Vagina (tissue), 2 donors: ENCODE measurements around the gene NFATC2. TPM values are rescaled to one million over a fixed set of nuclear protein-coding genes. Genes with fewer than 3 reads are reported as not detected.

Source experiments
- DNase-seq, 2 donors: peaks; one replicate each; pipeline ENCODE4 v3.0.0-alpha.2; 2017; ENCODE audit errors: extremely low spot score in 2 of 2
- H3K27ac ChIP-seq: fragments of 200-600 bp; sonication (generic); one replicate; pipeline ENCODE4 v1.5.1; 2019
- H3K27me3 ChIP-seq: fragments of 200-600 bp; sonication (generic); one replicate; pipeline ENCODE4 v1.5.1; 2019
- H3K36me3 ChIP-seq, 2 donors: fragments of 200-600 bp; sonication (generic); one replicate each; pipeline ENCODE4 v1.5.1; 2017 to 2019
- H3K4me1 ChIP-seq: fragments of 200-600 bp; sonication (generic); one replicate; pipeline ENCODE4 v1.5.1; 2019
- H3K4me3 ChIP-seq, 2 donors: fragments of 200-600 bp; sonication (generic); 1 replicate in 1 of 2; 2 replicates in 1 of 2; pipeline ENCODE4 v1.5.1; 2016 to 2019
- H3K9me3 ChIP-seq: fragments of 200-600 bp; sonication (generic); one replicate; pipeline ENCODE4 v1.5.1; 2019
- POLR2A ChIP-seq, 2 donors: fragments of 450-650 bp; IDR thresholded peaks; one replicate each; pipeline ENCODE4 v1.6.1; 2017; ENCODE audit warnings: antibody characterized with exemption in 2 of 2, mild to moderate bottlenecking in 2 of 2, moderate library complexity in 2 of 2
- POLR2AphosphoS5 ChIP-seq, 2 donors: sonication (generic); formaldehyde crosslinking; IDR thresholded peaks; one replicate each; pipeline ENCODE4 v1.9.0; 2017; ENCODE audit warnings: antibody characterized with exemption in 2 of 2, mild to moderate bottlenecking in 2 of 2, low read depth in 1 of 2; ENCODE audit not compliant: insufficient read depth in 1 of 2
- intact Hi-C: fragments of 100-400 bp; cut with DNase I; formaldehyde crosslinking; loops from one replicate; pipeline ENCODE4 v1.15.1; 2023
- total RNA-seq: library from RNA; depleted of rRNA; stranded (reverse); fragments of >200 nt; gene quantifications from one replicate; pipeline ENCODE4 v1.2.3, GENCODE V29; 2016
- TF ChIP-seq, protein P1 (sequence below), 3 experiments: fragments of 450-650 bp in 2 of 3; fragments of 200-600 bp in 1 of 3; sonication (generic) in 1 of 3; IDR thresholded peaks; one replicate each; pipeline ENCODE4 v1.5.1; 2017 to 2019; ENCODE audit warnings: antibody characterized with exemption in 3 of 3, mild to moderate bottlenecking in 2 of 3, moderate library complexity in 2 of 3

NFATC2 gene
- total RNA-seq, 1 donor from 2014 or later = 7.4 TPM

DNA sequence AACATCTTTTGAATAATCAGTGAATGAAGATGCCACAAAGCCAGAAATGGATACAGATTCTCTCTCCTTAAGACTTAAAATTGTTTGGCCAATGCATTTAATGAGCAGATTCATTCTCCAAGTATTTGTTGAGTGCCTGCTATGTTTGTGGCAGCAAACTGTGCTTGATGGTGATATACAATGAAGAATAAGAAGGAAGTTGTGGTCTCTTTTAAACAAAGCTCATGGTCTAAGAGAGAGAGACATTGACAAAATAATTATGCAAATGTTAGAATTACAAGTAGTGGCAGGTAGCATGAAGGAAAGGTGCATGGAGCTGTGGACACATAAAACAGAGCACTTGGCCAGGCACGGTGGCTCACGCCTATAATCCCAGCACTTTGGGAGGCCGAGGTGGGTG lies 28.3 kb downstream of the NFATC2 start:
- Histone ChIP-seq H3K9me3 (no peaks in the 10 kb centered on the region), H3K4me3 (no peak overlapping the region), H3K36me3 (peaks cover 0 to 5% of the 10 kb centered on the region in 2 donors), H3K27me3 (no peaks in the 10 kb centered on the region), H3K27ac (no peak overlapping the region), H3K4me1 (no peaks in the 10 kb centered on the region)
- TF ChIP-seq POLR2A (IDR thresholded peaks at IDR 0.05) (no peak), POLR2AphosphoS5 (IDR thresholded peaks at IDR 0.05; ENCODE audit: insufficient read depth in 1 of 2, low read depth in 1 of 2) (no peak)
- TF ChIP-seq, protein P1, sequence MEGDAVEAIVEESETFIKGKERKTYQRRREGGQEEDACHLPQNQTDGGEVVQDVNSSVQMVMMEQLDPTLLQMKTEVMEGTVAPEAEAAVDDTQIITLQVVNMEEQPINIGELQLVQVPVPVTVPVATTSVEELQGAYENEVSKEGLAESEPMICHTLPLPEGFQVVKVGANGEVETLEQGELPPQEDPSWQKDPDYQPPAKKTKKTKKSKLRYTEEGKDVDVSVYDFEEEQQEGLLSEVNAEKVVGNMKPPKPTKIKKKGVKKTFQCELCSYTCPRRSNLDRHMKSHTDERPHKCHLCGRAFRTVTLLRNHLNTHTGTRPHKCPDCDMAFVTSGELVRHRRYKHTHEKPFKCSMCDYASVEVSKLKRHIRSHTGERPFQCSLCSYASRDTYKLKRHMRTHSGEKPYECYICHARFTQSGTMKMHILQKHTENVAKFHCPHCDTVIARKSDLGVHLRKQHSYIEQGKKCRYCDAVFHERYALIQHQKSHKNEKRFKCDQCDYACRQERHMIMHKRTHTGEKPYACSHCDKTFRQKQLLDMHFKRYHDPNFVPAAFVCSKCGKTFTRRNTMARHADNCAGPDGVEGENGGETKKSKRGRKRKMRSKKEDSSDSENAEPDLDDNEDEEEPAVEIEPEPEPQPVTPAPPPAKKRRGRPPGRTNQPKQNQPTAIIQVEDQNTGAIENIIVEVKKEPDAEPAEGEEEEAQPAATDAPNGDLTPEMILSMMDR (IDR thresholded peaks at IDR 0.05) = no peak
- intact Hi-C loops = no loop called here
- no peak for DNase-seq

DNA sequence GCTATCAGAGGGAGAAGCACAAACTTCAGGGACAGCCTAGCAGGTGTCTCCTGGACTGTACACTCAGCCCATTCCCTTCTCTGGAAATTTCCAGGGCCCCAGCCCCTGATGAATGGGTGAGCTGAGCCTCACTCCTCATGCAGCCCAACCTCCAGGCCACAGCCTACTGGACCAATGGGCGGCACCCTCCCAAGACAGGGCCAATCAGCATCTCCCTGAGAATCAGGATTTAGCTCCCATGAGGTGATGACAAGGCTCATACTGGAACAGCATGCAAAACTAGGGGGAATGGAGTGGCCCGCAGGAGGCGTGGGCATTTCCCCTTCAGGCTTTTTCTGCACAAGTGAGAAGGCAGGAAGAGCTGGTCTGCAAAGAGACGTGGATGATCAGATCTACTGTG lies 29.0 kb downstream of the NFATC2 start:
- H3K27me3 ChIP-seq = no peaks in the 10 kb centered on the region
- intact Hi-C loops = no loop called here
- H3K4me1 ChIP-seq = no peaks in the 10 kb centered on the region
- peaks cover 0 to 5% of the 10 kb centered on the region in 2 donors for H3K36me3 ChIP-seq
- DNase-seq = no peak
- TF ChIP-seq POLR2AphosphoS5 (IDR thresholded peaks at IDR 0.05; ENCODE audit: insufficient read depth in 1 of 2, low read depth in 1 of 2) (no peak), POLR2A (IDR thresholded peaks at IDR 0.05) (no peak)
- TF ChIP-seq, protein P1 (IDR thresholded peaks at IDR 0.05) = no peak
- H3K4me3 ChIP-seq = no peak overlapping the region
- no peaks in the 10 kb centered on the region for H3K9me3 ChIP-seq
- H3K27ac ChIP-seq = no peak overlapping the region

DNA sequence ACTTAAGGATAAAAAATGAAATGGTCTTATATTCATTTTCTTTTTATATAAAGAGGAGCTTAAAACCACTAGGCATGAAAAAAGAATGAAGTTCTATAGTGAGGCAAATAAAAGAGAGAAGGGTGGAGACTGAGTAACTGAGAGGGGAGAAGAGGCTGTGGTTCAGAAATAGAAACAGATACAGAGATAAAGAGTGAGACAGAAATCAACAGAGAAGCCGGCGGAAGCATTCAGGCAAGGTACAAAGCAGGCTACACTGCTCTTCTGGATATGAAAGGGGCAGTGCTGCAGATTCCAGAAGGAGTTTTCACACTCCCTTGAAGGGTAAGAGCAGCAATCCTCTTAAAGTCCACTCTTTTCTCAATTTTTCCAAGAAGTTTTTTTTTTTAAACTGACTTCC lies 29.9 kb downstream of the NFATC2 start:
- intact Hi-C loops = no loop called here
- Histone ChIP-seq H3K27ac (no peak overlapping the region), H3K9me3 (no peaks in the 10 kb centered on the region), H3K27me3 (no peaks in the 10 kb centered on the region), H3K4me3 (no peak overlapping the region), H3K36me3 (peaks cover 0 to 5% of the 10 kb centered on the region in 2 donors), H3K4me1 (no peaks in the 10 kb centered on the region)
- TF ChIP-seq, protein P1 (IDR thresholded peaks at IDR 0.05) = no peak
- no peak for TF ChIP-seq POLR2AphosphoS5 (IDR thresholded peaks at IDR 0.05; ENCODE audit: insufficient read depth in 1 of 2, low read depth in 1 of 2)
- TF ChIP-seq POLR2A (IDR thresholded peaks at IDR 0.05) = no peak
- no peak for DNase-seq

DNA sequence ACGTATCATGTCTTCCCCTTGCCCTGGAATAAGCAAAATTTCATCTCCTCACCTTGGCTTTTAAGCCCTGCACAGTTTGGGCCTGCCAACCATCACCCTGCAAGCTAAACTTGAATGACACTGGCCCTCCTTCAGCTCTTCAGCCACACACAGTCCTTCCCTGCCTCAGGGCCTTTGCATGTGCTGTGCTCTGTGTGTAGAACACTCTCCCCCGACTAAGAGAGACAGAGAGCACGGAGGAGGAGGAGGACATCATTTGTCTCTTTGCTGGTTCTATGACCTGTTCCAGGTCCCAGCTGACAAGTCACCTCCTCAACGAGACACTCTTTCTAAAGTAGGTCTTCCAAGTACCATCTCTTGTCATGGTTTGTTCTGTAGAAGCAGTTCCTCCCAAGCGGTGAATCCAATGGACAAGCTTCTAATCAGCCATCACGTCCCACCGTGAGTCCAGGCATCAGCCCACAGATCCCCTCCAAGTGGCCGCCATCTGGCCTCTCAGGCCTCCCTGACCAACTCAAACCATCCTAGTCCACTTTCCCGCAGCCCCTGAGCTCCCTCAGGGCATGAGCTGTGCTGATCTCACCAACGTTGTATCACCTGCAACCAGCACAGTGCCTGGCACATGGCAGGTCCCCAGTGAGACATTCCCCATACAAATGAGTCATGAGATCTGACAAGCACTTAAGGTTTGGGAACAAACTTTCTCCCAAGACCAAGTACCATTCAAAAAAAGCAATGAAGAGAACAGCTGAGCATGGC lies 30.5 kb downstream of the NFATC2 start:
- H3K9me3 ChIP-seq = no peaks in the 10 kb centered on the region
- H3K4me3 ChIP-seq = no peak overlapping the region
- TF ChIP-seq POLR2AphosphoS5 (IDR thresholded peaks at IDR 0.05; ENCODE audit: insufficient read depth in 1 of 2, low read depth in 1 of 2) (no peak), POLR2A (IDR thresholded peaks at IDR 0.05) (no peak)
- TF ChIP-seq, protein P1 (IDR thresholded peaks at IDR 0.05) = no peak

DNA sequence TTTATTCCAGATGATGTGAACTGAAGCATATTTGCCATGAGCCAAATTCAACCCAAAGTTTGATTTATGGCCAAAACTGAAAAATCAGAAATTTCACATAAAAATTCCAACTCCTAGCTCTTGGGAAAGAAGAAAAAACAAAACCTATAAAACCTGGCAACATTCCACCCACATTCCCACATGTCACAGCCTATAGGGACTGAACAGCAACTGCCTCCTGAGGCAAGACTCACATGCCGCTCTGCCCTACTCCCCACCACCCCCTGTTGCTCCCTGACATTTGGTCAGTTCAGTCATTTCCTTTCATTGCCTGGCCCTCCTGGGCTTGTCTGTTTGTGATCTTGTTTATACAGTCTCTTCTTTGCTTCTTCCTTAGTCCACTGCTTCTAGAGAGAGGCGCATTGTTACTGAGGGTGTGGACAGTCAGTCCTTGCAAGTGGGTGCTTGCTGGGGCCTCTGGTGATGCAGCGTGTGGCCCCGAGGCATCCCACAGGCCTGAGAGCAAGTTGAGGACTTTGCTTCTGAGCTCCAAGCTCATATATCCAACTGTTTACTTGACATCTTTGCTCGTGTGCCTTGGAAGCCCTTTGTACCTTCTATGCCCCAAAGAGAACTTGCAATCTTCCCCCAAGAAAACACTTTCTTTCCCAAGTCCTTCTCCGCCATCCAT lies 31.4 kb downstream of the NFATC2 start:
- no peaks in the 10 kb centered on the region for H3K27me3 ChIP-seq
- DNase-seq = no peak
- H3K4me3 ChIP-seq = no peak overlapping the region
- no peak for TF ChIP-seq POLR2A (IDR thresholded peaks at IDR 0.05)
- H3K27ac ChIP-seq = no peak overlapping the region
- no peaks in the 10 kb centered on the region for H3K9me3 ChIP-seq
- H3K36me3 ChIP-seq = peaks cover 0 to 5% of the 10 kb centered on the region in 2 donors
- H3K4me1 ChIP-seq = no peaks in the 10 kb centered on the region
- intact Hi-C loops = no loop called here

More for the DNA sequence above, 30.5 kb downstream of the NFATC2 start:
- Histone ChIP-seq H3K27ac (no peak overlapping the region), H3K36me3 (peaks cover 0 to 5% of the 10 kb centered on the region in 2 donors), H3K4me1 (no peaks in the 10 kb centered on the region), H3K27me3 (no peaks in the 10 kb centered on the region)
- intact Hi-C loops = no loop called here
- no peak for DNase-seq
